Measurements from ENCODE around the gene SH3BP1.
A peak's percentile ranks its signal among the peaks of the same experiment; 100 is the strongest.

Gene SH3BP1

GRCh38 chr22:37660709-37661045 lies 21.2 kb downstream of the SH3BP1 start:
- DNase-seq, result no peak
- CTCF ChIA-PET, result interaction anchor here (0.6 to 7.7 kb wide), 5 partner anchors 11 to 400 kb away, joined by 3 to 83 read pairs (median 15); partner anchors contain the start of gene LGALS1
- Mint-ChIP-seq H3K9me3 (no peaks in the 10 kb centered on the region), H3K4me1 (peaks cover 40% of the 10 kb centered on the region), H3K27ac (peak overlapping the region; percentile 73), H3K27me3 (no peaks in the 10 kb centered on the region), H3K36me3 (peaks cover 12% of the 10 kb centered on the region), H3K4me3 (peak overlapping the region; percentile 81)

GRCh38 chr22:37661160-37661924 lies 21.9 kb downstream of the SH3BP1 start:
- CTCF ChIA-PET, result interaction anchor here (0.6 to 7.7 kb wide), 5 partner anchors 10 to 401 kb away, joined by 3 to 83 read pairs (median 15); partner anchors contain the start of gene LGALS1
- peak overlapping the region; percentile 55 for H3K27ac Mint-ChIP-seq
- H3K27me3 Mint-ChIP-seq, result no peaks in the 10 kb centered on the region
- H3K9me3 Mint-ChIP-seq, result no peaks in the 10 kb centered on the region
- peak; percentile 53 for DNase-seq
- H3K4me1 Mint-ChIP-seq, result peaks cover 40% of the 10 kb centered on the region
- H3K4me3 Mint-ChIP-seq, result peak overlapping the region; percentile 81
- H3K36me3 Mint-ChIP-seq, result peaks cover 15% of the 10 kb centered on the region

GRCh38 chr22:37662039-37662438 lies 22.6 kb downstream of the SH3BP1 start:
- Mint-ChIP-seq H3K4me1 (peaks cover 40% of the 10 kb centered on the region), H3K27ac (no peak overlapping the region), H3K4me3 (no peak overlapping the region), H3K9me3 (no peaks in the 10 kb centered on the region), H3K36me3 (peaks cover 20% of the 10 kb centered on the region), H3K27me3 (no peaks in the 10 kb centered on the region)
- no peak for DNase-seq
- CTCF ChIA-PET, result interaction anchor here (1.4 to 7.7 kb wide), 4 partner anchors 9 to 20 kb away, joined by 6 to 83 read pairs (median 34); partner anchors contain the start of gene LGALS1

- CTCF ChIA-PET, result interaction anchor here (1.7 to 7.7 kb wide), 4 partner anchors 8 to 20 kb away, joined by 3 to 83 read pairs (median 10); no protein-coding TSS in a partner anchor
- Mint-ChIP-seq H3K27ac (no peak overlapping the region), H3K36me3 (peaks cover 20% of the 10 kb centered on the region), H3K9me3 (no peaks in the 10 kb centered on the region), H3K27me3 (no peaks in the 10 kb centered on the region), H3K4me3 (no peak overlapping the region), H3K4me1 (peaks cover 31% of the 10 kb centered on the region)
- DNase-seq, result no peak
Observed at GRCh38 chr22:37663521-37664140, 24.2 kb downstream of the SH3BP1 start.

- no peak for DNase-seq
- Mint-ChIP-seq H3K27ac (peak overlapping the region; percentile 52), H3K4me3 (no peak overlapping the region), H3K36me3 (peaks cover 22% of the 10 kb centered on the region), H3K4me1 (peaks cover 30% of the 10 kb centered on the region), H3K27me3 (no peaks in the 10 kb centered on the region), H3K9me3 (no peaks in the 10 kb centered on the region)
- CTCF ChIA-PET, result interaction anchor here (0.7 to 7.7 kb wide), 5 partner anchors 16 to 233 kb away, joined by 3 to 83 read pairs (median 3); no protein-coding TSS in a partner anchor
Observed at GRCh38 chr22:37664249-37665101, 25.0 kb downstream of the SH3BP1 start.

GRCh38 chr22:37665487-37665886 lies 26.0 kb downstream of the SH3BP1 start:
- no peak overlapping the region for H3K4me3 Mint-ChIP-seq
- H3K4me1 Mint-ChIP-seq, result peaks cover 22% of the 10 kb centered on the region
- CTCF ChIA-PET, result interaction anchor here (0.7 to 21.2 kb wide), 3 partner anchors 16 to 33 kb away, joined by 3 to 506 read pairs (median 6); partner anchors contain the start of gene SH3BP1
- H3K9me3 Mint-ChIP-seq, result no peaks in the 10 kb centered on the region
- H3K36me3 Mint-ChIP-seq, result peaks cover 24% of the 10 kb centered on the region
- DNase-seq, result no peak
- H3K27ac Mint-ChIP-seq, result no peak overlapping the region
- H3K27me3 Mint-ChIP-seq, result no peaks in the 10 kb centered on the region

- CTCF ChIA-PET, result interaction anchor here (1.8 to 21.2 kb wide), 3 partner anchors 11 to 37 kb away, joined by 5 to 506 read pairs (median 15); partner anchors contain the start of genes PDXP and SH3BP1
- peaks cover 19% of the 10 kb centered on the region for H3K36me3 Mint-ChIP-seq
- no peaks in the 10 kb centered on the region for H3K27me3 Mint-ChIP-seq
- DNase-seq, result no peak
- peaks cover 38% of the 10 kb centered on the region for H3K4me1 Mint-ChIP-seq
- H3K27ac Mint-ChIP-seq, result peak overlapping the region; percentile 25
- no peak overlapping the region for H3K4me3 Mint-ChIP-seq
- no peaks in the 10 kb centered on the region for H3K9me3 Mint-ChIP-seq
Observed at GRCh38 chr22:37669586-37669985, 30.1 kb downstream of the SH3BP1 start.

- peak overlapping the region; percentile 76 for H3K27ac Mint-ChIP-seq
- CTCF ChIA-PET, result interaction anchor here (2.3 to 21.2 kb wide), 4 partner anchors 9 to 40 kb away, joined by 11 to 506 read pairs (median 15); partner anchors contain the start of genes PDXP and SH3BP1
- DNase-seq, result peak; percentile 50
- H3K27me3 Mint-ChIP-seq, result no peaks in the 10 kb centered on the region
- no peaks in the 10 kb centered on the region for H3K9me3 Mint-ChIP-seq
- H3K36me3 Mint-ChIP-seq, result peaks cover 14% of the 10 kb centered on the region
- no peak overlapping the region for H3K4me3 Mint-ChIP-seq
- H3K4me1 Mint-ChIP-seq, result peaks cover 54% of the 10 kb centered on the region
Observed at GRCh38 chr22:37672206-37672919, 32.9 kb downstream of the SH3BP1 start.

GRCh38 chr22:37672920-37673455 lies 33.5 kb downstream of the SH3BP1 start:
- DNase-seq, result no peak
- no peak overlapping the region for H3K4me3 Mint-ChIP-seq
- CTCF ChIA-PET, result interaction anchor here (1.5 to 21.2 kb wide), 3 partner anchors 9 to 40 kb away, joined by 7 to 506 read pairs (median 11); partner anchors contain the start of genes PDXP and SH3BP1
- peak overlapping the region; percentile 76 for H3K27ac Mint-ChIP-seq
- H3K4me1 Mint-ChIP-seq, result peaks cover 59% of the 10 kb centered on the region
- H3K9me3 Mint-ChIP-seq, result no peaks in the 10 kb centered on the region
- no peaks in the 10 kb centered on the region for H3K27me3 Mint-ChIP-seq
- peaks cover 17% of the 10 kb centered on the region for H3K36me3 Mint-ChIP-seq

- Mint-ChIP-seq H3K36me3 (peaks cover 18% of the 10 kb centered on the region), H3K4me3 (peak overlapping the region; percentile 80), H3K9me3 (no peaks in the 10 kb centered on the region), H3K4me1 (peaks cover 63% of the 10 kb centered on the region), H3K27ac (peak overlapping the region; percentile 86), H3K27me3 (no peaks in the 10 kb centered on the region)
- CTCF ChIA-PET, result interaction anchor here (1.0 to 21.2 kb wide), 3 partner anchors 15 to 134 kb away, joined by 4 to 506 read pairs (median 7); partner anchors contain the start of genes GCAT, PDXP and SH3BP1
- no peak for DNase-seq
Observed at GRCh38 chr22:37674248-37674647, 34.8 kb downstream of the SH3BP1 start.

GRCh38 chr22:37674951-37675929 lies 35.8 kb downstream of the SH3BP1 start, which contains the start of gene LGALS1:
TSS of gene LGALS1 (plus strand) at chr22:37675636. CDS start at chr22:37675703, 67 bp downstream.
- CTCF ChIA-PET, result interaction anchor here (0.9 to 21.2 kb wide), 5 partner anchors 14 to 67 kb away, joined by 4 to 506 read pairs (median 6); partner anchors contain the start of genes GGA1, PDXP and SH3BP1
- Mint-ChIP-seq H3K27ac (peak within 1 kb of the TSS; percentile 100), H3K36me3 (peaks cover 21% of the 10 kb centered on the region), H3K27me3 (no peaks in the 10 kb centered on the region), H3K4me3 (peak within 1 kb of the TSS; percentile 80), H3K9me3 (no peaks in the 10 kb centered on the region), H3K4me1 (peaks cover 62% of the 10 kb centered on the region)
- DNase-seq, result peak; percentile 85

Measured in activated naive CD4-positive, alpha-beta T cell treated with anti-CD3 and anti-CD28 coated beads, Interleukin-2, amount 10 ng/mL, durations not matched to agents 7 days and 5 days (primary cell).